C4-2B (cell line): ENCODE results near the gene CCR9.
A peak's percentile ranks its signal among the peaks of the same experiment; 100 is the strongest.

Experiments used
- H3K27ac ChIP-seq: fragments of 450-650 bp; 2 replicates; pipeline ENCODE4 v1.5.1; 2017
- ZFX ChIP-seq: fragments of 450-650 bp; IDR thresholded peaks from 2 replicates; pipeline ENCODE4 v1.6.1; 2017
- TF ChIP-seq, protein P1 (sequence below): fragments of 450-650 bp; conservative IDR thresholded peaks from 2 replicates; pipeline ENCODE4 v1.5.1; 2017; ENCODE audit warnings: mild to moderate bottlenecking

The CCR9 gene

DNA sequence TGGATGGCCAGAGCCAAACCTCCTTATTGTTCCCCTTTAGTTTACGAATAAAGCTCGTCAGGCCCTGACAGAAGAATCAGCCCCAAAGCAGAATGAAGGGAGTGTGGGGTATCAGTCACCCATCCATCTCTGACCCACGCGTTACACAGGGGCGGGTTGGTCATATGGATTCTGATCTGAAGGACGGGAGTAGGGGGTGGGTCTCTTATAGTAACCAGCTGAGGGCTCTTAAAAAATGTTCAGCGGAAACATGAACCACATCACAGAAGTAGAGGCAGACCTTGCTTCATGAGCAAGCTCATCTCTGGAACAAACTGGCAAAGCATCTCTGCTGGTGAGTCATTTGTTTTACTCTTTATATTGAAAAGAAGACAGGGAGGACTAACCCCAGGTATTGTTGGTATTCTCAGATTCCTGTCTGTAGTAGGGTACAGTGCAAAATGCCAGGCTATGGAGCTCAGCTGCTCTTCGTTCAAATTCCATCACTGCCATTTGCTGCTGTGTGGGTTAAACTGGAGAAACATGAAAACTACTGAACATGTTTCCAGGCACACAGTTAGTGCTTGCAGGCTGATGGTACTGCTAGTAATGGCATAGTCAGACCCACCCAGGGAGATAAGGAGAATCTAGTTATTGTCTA is 57.0 kb downstream of the CCR9 start, which contains the start of gene CXCR6:
CXCR6 (plus strand) TSS at position 258 of the 640 bp plus-strand sequence. CDS start 3,018 bp downstream, outside the sequence.
- TF ChIP-seq, protein P1, sequence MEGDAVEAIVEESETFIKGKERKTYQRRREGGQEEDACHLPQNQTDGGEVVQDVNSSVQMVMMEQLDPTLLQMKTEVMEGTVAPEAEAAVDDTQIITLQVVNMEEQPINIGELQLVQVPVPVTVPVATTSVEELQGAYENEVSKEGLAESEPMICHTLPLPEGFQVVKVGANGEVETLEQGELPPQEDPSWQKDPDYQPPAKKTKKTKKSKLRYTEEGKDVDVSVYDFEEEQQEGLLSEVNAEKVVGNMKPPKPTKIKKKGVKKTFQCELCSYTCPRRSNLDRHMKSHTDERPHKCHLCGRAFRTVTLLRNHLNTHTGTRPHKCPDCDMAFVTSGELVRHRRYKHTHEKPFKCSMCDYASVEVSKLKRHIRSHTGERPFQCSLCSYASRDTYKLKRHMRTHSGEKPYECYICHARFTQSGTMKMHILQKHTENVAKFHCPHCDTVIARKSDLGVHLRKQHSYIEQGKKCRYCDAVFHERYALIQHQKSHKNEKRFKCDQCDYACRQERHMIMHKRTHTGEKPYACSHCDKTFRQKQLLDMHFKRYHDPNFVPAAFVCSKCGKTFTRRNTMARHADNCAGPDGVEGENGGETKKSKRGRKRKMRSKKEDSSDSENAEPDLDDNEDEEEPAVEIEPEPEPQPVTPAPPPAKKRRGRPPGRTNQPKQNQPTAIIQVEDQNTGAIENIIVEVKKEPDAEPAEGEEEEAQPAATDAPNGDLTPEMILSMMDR: no peak
- TF ChIP-seq ZFX: no peak
- peak within 1 kb of the TSS; percentile 51 for H3K27ac ChIP-seq

DNA sequence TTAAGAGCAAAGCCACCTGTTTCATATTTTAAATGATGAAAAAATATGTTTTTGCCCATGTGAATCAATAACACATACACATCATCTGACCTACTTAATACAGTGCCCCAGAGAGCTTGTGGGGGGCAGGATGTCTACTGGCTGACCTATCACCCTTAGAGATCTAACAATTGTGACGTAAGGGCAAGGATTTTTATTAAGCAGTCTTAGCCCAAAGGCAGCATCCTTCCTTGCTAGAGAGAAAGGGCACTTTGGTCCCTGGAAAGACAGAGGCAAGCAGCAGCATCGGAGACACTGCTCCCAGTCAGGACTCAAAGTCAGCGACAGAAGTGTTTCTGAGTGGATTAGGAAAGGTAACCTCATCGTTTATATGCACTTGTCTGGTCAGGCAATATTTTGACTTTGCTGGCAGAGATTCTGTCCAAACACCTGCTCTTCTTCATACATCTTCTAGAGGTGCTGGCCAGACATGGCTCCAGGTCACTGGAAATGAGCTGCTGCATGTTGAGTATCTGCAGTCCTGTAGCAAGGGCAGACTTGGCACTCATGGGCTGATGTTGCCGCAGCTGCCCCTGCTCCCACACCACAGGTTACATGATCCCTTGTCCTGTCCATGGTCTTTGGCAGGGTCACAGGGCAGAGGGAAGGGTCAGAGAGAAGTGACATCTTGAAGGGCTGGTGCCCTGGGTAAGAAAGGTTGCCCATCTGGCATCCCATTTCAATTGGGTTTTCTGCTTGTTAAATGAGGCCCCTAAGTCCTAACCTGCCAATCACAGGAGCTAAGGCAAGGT is 58.7 kb downstream of the CCR9 start:
- H3K27ac ChIP-seq: no peak overlapping the region
- TF ChIP-seq, protein P1: no peak
- TF ChIP-seq ZFX: no peak

DNA sequence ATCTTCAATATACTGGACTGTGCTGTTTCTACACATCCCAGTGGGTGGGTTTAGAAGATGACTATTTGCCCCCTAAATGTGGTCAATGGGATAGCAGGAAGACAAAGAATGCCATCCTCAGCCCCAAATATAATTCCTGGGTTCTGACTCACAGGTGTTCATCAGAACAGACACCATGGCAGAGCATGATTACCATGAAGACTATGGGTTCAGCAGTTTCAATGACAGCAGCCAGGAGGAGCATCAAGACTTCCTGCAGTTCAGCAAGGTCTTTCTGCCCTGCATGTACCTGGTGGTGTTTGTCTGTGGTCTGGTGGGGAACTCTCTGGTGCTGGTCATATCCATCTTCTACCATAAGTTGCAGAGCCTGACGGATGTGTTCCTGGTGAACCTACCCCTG is 60.0 kb downstream of the CCR9 start:
- TF ChIP-seq, protein P1: no peak
- no peak for TF ChIP-seq ZFX
- no peak overlapping the region for H3K27ac ChIP-seq

DNA sequence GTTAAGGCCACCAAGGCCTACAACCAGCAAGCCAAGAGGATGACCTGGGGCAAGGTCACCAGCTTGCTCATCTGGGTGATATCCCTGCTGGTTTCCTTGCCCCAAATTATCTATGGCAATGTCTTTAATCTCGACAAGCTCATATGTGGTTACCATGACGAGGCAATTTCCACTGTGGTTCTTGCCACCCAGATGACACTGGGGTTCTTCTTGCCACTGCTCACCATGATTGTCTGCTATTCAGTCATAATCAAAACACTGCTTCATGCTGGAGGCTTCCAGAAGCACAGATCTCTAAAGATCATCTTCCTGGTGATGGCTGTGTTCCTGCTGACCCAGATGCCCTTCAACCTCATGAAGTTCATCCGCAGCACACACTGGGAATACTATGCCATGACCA is 60.5 kb downstream of the CCR9 start:
- no peak overlapping the region for H3K27ac ChIP-seq
- TF ChIP-seq ZFX: no peak
- TF ChIP-seq, protein P1: no peak

DNA sequence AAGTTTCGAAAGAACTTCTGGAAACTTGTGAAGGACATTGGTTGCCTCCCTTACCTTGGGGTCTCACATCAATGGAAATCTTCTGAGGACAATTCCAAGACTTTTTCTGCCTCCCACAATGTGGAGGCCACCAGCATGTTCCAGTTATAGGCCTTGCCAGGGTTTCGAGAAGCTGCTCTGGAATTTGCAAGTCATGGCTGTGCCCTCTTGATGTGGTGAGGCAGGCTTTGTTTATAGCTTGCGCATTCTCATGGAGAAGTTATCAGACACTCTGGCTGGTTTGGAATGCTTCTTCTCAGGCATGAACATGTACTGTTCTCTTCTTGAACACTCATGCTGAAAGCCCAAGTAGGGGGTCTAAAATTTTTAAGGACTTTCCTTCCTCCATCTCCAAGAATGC is 61.0 kb downstream of the CCR9 start:
- H3K27ac ChIP-seq: no peak overlapping the region
- TF ChIP-seq ZFX: no peak
- TF ChIP-seq, protein P1: no peak

DNA sequence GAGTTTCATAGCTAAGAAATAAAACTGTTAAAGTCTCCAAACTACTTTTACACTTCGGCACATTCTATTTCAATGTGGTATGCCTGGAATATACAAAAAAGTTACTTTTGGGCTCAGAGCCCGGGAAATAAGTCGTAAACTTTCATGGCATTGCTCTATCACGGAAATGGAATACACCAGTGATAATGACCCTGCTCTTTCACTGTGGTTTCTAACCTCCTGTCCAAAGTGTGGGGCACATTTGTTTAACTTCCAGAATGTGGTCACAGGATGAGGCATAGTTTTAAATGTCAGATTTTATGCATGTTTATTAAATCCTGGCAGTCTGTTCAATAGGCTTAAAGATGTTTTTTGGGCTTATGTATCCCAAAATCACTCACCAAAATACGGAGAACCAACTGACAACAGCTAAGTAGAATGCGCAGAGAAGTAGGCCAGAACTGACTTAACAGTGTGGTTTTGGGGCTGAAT is 62.0 kb downstream of the CCR9 start:
- TF ChIP-seq ZFX: no peak
- TF ChIP-seq, protein P1: no peak
- no peak overlapping the region for H3K27ac ChIP-seq

DNA sequence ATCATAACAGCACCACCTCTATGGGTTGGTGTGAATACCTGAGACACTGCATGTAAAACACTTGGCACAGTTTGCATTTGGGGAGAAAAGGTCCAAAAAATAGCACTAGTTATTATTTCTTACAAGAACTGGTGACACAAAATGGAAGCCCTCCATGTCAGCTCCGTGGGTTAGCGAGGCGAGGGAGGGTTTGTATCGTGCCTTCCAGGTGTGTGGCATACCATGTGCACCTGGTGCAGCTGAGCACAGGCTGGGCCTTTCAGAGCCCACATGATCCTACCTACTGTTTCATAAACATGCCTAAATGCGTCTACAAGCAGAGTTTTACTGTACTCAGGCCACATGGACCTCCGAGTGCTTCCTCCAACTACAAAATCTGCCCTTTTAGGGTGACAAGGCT is 62.5 kb downstream of the CCR9 start:
- no peak overlapping the region for H3K27ac ChIP-seq
- TF ChIP-seq ZFX: no peak
- TF ChIP-seq, protein P1: no peak
